DOHH2 (cell line): ENCODE measurements around the gene CAPRIN2.

Source experiments
- EZH2phosphoT487 ChIP-seq: fragments of 200-600 bp; sonication (generic); IDR thresholded peaks from 2 replicates; pipeline ENCODE4 v1.6.1; 2017; ENCODE audit warnings: borderline replicate concordance, mild to moderate bottlenecking, antibody characterized with exemption, low read length, moderate library complexity, mixed read lengths
- TF ChIP-seq, protein P1 (sequence below): fragments of 200-600 bp; sonication (generic); IDR thresholded peaks from one replicate; pipeline ENCODE4 v1.5.1; 2014; ENCODE audit warnings: antibody characterized with exemption, mild to moderate bottlenecking, low read depth, low read length; ENCODE audit not compliant: poor library complexity, severe bottlenecking

DNA sequence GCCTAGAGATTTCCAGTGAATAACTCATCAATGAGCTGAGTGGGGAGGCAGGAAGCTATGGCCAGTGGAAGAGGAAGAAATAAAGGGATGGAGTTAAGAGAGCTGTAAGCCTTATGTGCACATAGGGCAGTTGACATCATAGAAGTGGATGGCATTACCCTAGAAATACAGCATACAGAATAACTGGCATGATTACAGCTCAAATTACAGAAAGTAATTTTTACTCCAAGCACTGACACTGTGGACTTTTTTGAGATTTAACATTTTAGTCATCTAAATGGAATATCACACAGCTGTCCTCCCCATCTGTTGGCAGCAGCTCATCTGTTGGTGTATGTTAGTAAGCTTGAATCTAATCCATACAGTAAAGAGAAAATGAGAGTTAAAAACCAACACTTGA lies 53.7 kb downstream of the CAPRIN2 start:
- TF ChIP-seq, protein P1, sequence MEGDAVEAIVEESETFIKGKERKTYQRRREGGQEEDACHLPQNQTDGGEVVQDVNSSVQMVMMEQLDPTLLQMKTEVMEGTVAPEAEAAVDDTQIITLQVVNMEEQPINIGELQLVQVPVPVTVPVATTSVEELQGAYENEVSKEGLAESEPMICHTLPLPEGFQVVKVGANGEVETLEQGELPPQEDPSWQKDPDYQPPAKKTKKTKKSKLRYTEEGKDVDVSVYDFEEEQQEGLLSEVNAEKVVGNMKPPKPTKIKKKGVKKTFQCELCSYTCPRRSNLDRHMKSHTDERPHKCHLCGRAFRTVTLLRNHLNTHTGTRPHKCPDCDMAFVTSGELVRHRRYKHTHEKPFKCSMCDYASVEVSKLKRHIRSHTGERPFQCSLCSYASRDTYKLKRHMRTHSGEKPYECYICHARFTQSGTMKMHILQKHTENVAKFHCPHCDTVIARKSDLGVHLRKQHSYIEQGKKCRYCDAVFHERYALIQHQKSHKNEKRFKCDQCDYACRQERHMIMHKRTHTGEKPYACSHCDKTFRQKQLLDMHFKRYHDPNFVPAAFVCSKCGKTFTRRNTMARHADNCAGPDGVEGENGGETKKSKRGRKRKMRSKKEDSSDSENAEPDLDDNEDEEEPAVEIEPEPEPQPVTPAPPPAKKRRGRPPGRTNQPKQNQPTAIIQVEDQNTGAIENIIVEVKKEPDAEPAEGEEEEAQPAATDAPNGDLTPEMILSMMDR, result no peak
- TF ChIP-seq EZH2phosphoT487, result no peak
